ENCODE measurements around the gene GAMT.

GRCh38 chr19:1424192-1424955 lies 23.0 kb upstream of the GAMT start:
- TF ChIP-seq GATA2 (IDR thresholded peaks at IDR 0.05; ENCODE audit: low read depth, low read length) (no peak), GATA3 (IDR thresholded peaks at IDR 0.05; ENCODE audit: low read depth, low read length) (no peak)
